Panc1 (cell line): ENCODE data around the gene SPATA31C1. TPM values are rescaled to one million over a fixed set of nuclear protein-coding genes. Genes with fewer than 3 reads are reported as not detected.

Experiments used
- ATAC-seq: fragments of 200-7000 bp; cut with Tn5 transposase; 2 replicates; pipeline ENCODE4 v1.9.1; 2020; ENCODE audit warnings: mild to moderate bottlenecking, moderate library complexity
- BruUV-seq: library from RNA; stranded (reverse); fragments of 400-500 nt; replicated peaks from 2 replicates; lab custom pipeline; 2021; lab: Mats Ljungman, UMichigan
- CTCF ChIA-PET: fragments of 300-600 bp; sonication (Branson Sonifier 250); formaldehyde crosslinking; loops from one replicate; lab custom pipeline; 2022; ENCODE audit warnings: antibody characterized with exemption; lab: Charles Lee
- POLR2A ChIA-PET: fragments of 300-600 bp; sonication (Branson Sonifier 250); formaldehyde crosslinking; loops from one replicate; lab custom pipeline; 2022; ENCODE audit warnings: antibody characterized with exemption; lab: Charles Lee
- DNase-seq: peaks from one replicate; pipeline ENCODE4 v3.0.0-alpha.2; 2010; ENCODE audit warnings: low read depth, low spot score
- H3K27ac ChIP-seq: 2 replicates; pipeline ENCODE4 v1.5.1; 2011; ENCODE audit warnings: mild to moderate bottlenecking, low read length, inconsistent platforms
- H3K27me3 ChIP-seq: fragments of 200-500 bp; sonication (Bioruptor generic); 2 replicates; pipeline ENCODE4 v1.6.0; 2014; ENCODE audit warnings: low read length, inconsistent platforms; ENCODE audit not compliant: control insufficient read depth, insufficient read depth
- H3K36me3 ChIP-seq: fragments of 200-500 bp; sonication (Bioruptor generic); 2 replicates; pipeline ENCODE4 v1.5.1; 2014; ENCODE audit warnings: inconsistent platforms, mild to moderate bottlenecking, low read length, moderate library complexity; ENCODE audit not compliant: control insufficient read depth, insufficient read depth
- H3K4me1 ChIP-seq: 2 replicates; pipeline ENCODE4 v1.5.1; 2011; ENCODE audit warnings: inconsistent platforms, mild to moderate bottlenecking, low read length, moderate library complexity; ENCODE audit not compliant: control insufficient read depth, insufficient read depth
- H3K4me3 ChIP-seq, 2 experiments: 2 replicates each; pipeline ENCODE4 v1.5.1; 2011 to 2012; ENCODE audit warnings: low read depth in 2 of 2, low read length in 2 of 2, mild to moderate bottlenecking in 2 of 2, inconsistent platforms in 1 of 2, moderate library complexity in 1 of 2
- H3K9me3 ChIP-seq: fragments of 200-500 bp; sonication (Bioruptor generic); 2 replicates; pipeline ENCODE4 v1.5.1; 2014; ENCODE audit warnings: low read depth, mild to moderate bottlenecking, inconsistent platforms, low read length, moderate library complexity; ENCODE audit not compliant: control insufficient read depth, insufficient read depth
- CTCF ChIP-seq: fragments of 450-650 bp; IDR thresholded peaks from 2 replicates; pipeline ENCODE4 v1.5.1; 2017; ENCODE audit warnings: mild to moderate bottlenecking
- POLR2AphosphoS5 ChIP-seq: IDR thresholded peaks from 2 replicates; pipeline ENCODE4 v1.6.1; 2012; ENCODE audit warnings: mild to moderate bottlenecking, low read depth, low read length, moderate library complexity
- SIN3A ChIP-seq: IDR thresholded peaks from 2 replicates; pipeline ENCODE4 v1.6.1; 2012; ENCODE audit warnings: low read depth, mild to moderate bottlenecking, low read length, moderate library complexity, borderline replicate concordance; ENCODE audit not compliant: insufficient read depth
- TCF7L2 ChIP-seq: IDR thresholded peaks from 2 replicates; pipeline ENCODE4 v1.6.1; 2011; ENCODE audit warnings: mild to moderate bottlenecking, low read depth, low read length, inconsistent platforms
- in situ Hi-C: cut with HindIII; loops from 2 replicates; pipeline ENCODE4 v1.10.0; 2016; ENCODE audit warnings: low sequenced_read_pairs, low pct_unique_long_range_greater_than_20kb
- intact Hi-C: fragments of 100-400 bp; cut with micrococcal nuclease; formaldehyde crosslinking; loops from one replicate; pipeline ENCODE4 v1.10.0; 2022; ENCODE audit not compliant: unreplicated experiment
- total RNA-seq: library from RNA; stranded (reverse); gene quantifications from one replicate; pipeline ENCODE4 v1.2.1, GENCODE V29; 2021; ENCODE audit not compliant: unreplicated experiment
- TF ChIP-seq, protein P1 (sequence below), 2 experiments: IDR thresholded peaks; 2 replicates each; pipeline ENCODE4 v1.6.1; 2011 to 2012; ENCODE audit warnings: low read depth in 2 of 2, control low read depth in 1 of 2, low read length in 1 of 2, mild to moderate bottlenecking in 1 of 2, moderate library complexity in 1 of 2; ENCODE audit not compliant: insufficient read depth in 1 of 2

The SPATA31C1 gene
- total RNA-seq, 1 experiment from 2014 or later = not detected

DNA sequence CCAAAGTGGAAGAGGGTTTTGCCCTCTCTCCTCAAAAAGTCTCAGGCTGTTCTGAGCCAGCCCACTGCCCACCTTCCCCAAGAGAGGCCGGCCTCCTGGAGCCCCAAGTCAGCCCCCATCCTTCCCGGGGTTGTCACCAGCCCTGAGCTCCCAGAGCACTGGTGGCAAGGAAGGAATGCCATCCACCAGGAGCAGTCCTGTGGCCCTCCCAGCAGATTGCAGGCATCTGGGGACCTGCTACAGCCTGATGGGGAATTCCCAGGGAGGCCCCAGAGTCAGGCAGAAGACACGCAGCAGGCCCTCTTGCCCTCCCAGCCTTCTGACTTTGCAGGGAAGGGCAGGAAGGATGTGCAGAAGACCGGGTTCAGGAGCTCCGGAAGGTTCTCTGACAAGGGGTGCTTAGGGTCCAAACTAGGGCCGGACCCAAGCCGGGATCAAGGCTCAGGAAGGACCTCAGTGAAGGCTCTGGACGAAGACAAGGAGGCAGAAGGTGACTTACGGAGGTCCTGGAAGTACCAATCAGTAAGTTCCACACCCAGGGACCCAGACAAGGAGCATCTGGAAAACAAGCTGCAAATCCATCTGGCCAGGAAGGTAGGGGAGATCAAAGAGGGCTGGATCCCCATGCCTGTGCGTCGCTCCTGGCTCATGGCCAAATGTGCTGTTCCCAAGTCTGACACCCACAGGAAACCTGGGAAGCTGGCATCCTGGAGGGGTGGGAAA is 31.4 kb upstream of the SPATA31C1 start:
- CTCF ChIA-PET = no interaction called here
- Histone ChIP-seq H3K27ac (no peak overlapping the region), H3K27me3 (no peaks in the 10 kb centered on the region), H3K4me3 (no peak overlapping the region), H3K36me3 (no peaks in the 10 kb centered on the region), H3K4me1 (no peaks in the 10 kb centered on the region), H3K9me3 (no peaks in the 10 kb centered on the region)
- in situ Hi-C loops (no loop called here), intact Hi-C loops (no loop called here)
- DNase-seq = no peak
- BruUV-seq = no TSS peak
- ATAC-seq = no peak
- no peak for TF ChIP-seq TCF7L2
- TF ChIP-seq SIN3A = no peak
- TF ChIP-seq, protein P1, sequence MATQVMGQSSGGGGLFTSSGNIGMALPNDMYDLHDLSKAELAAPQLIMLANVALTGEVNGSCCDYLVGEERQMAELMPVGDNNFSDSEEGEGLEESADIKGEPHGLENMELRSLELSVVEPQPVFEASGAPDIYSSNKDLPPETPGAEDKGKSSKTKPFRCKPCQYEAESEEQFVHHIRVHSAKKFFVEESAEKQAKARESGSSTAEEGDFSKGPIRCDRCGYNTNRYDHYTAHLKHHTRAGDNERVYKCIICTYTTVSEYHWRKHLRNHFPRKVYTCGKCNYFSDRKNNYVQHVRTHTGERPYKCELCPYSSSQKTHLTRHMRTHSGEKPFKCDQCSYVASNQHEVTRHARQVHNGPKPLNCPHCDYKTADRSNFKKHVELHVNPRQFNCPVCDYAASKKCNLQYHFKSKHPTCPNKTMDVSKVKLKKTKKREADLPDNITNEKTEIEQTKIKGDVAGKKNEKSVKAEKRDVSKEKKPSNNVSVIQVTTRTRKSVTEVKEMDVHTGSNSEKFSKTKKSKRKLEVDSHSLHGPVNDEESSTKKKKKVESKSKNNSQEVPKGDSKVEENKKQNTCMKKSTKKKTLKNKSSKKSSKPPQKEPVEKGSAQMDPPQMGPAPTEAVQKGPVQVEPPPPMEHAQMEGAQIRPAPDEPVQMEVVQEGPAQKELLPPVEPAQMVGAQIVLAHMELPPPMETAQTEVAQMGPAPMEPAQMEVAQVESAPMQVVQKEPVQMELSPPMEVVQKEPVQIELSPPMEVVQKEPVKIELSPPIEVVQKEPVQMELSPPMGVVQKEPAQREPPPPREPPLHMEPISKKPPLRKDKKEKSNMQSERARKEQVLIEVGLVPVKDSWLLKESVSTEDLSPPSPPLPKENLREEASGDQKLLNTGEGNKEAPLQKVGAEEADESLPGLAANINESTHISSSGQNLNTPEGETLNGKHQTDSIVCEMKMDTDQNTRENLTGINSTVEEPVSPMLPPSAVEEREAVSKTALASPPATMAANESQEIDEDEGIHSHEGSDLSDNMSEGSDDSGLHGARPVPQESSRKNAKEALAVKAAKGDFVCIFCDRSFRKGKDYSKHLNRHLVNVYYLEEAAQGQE (IDR thresholded peaks at IDR 0.05; ENCODE audit: insufficient read depth in 1 of 2, low read depth in 2 of 2, low read length in 1 of 2) = no peak
- no peak for TF ChIP-seq CTCF
- TF ChIP-seq POLR2AphosphoS5 = no peak
- POLR2A ChIA-PET = no interaction called here

GRCh38 chr9:87886933-87887505 is 30.7 kb upstream of the SPATA31C1 start:
- no peak overlapping the region for H3K27ac ChIP-seq
- intact Hi-C loops = no loop called here
- no peak overlapping the region for H3K4me3 ChIP-seq
- no peaks in the 10 kb centered on the region for H3K9me3 ChIP-seq
- ChIA-PET CTCF (no interaction called here), POLR2A (no interaction called here)
- DNase-seq = no peak
- H3K4me1 ChIP-seq = no peaks in the 10 kb centered on the region
- TF ChIP-seq POLR2AphosphoS5 = no peak
- TF ChIP-seq CTCF = no peak
- TF ChIP-seq TCF7L2 = no peak
- TF ChIP-seq SIN3A = no peak
- TF ChIP-seq, protein P1 (IDR thresholded peaks at IDR 0.05; ENCODE audit: insufficient read depth in 1 of 2, low read depth in 2 of 2, low read length in 1 of 2) = no peak
- no TSS peak for BruUV-seq
- no peaks in the 10 kb centered on the region for H3K36me3 ChIP-seq
- no peaks in the 10 kb centered on the region for H3K27me3 ChIP-seq
- in situ Hi-C loops = no loop called here
- ATAC-seq = no peak
